Measurements from ENCODE around the gene CDKN2A. TPM values are rescaled to one million over a fixed set of nuclear protein-coding genes. Genes with fewer than 3 reads are reported as not detected.

CDKN2A gene
- polyA plus RNA-seq, 1 experiment = 29.7 TPM

- ChIA-PET POLR2A (no interaction called here), CTCF (interaction anchor here (1.3 to 3.5 kb wide), 3 partner anchors 18 to 218 kb away, joined by 3 to 19 read pairs (median 11); partner anchors contain the start of gene CDKN2B)
- no peak overlapping the region for H3K27ac ChIP-seq (ENCODE audit: low read depth, low read length)
- no peaks in the 10 kb centered on the region for H3K27me3 ChIP-seq (ENCODE audit: control insufficient read depth, insufficient read depth, low read length)
- no peaks in the 10 kb centered on the region for H3K9me3 ChIP-seq (ENCODE audit: control insufficient read depth, insufficient read depth, low read length)
- H3K4me3 ChIP-seq (ENCODE audit: low read depth, low read length) = no peak overlapping the region
- DNase-seq (ENCODE audit: low read depth, low spot score) = no peak
- TF ChIP-seq CTCF (IDR thresholded peaks at IDR 0.05; ENCODE audit: low read depth, low read length) = no peak
Measured at GRCh38 chr9:22026696-22027095, 32.5 kb upstream of the CDKN2A start.

GRCh38 chr9:22022396-22022795 lies 28.2 kb upstream of the CDKN2A start:
- ChIA-PET POLR2A (no interaction called here), CTCF (no interaction called here)
- no peak overlapping the region for H3K4me3 ChIP-seq (ENCODE audit: low read depth, low read length)
- no peak overlapping the region for H3K27ac ChIP-seq (ENCODE audit: low read depth, low read length)
- no peak for DNase-seq (ENCODE audit: low read depth, low spot score)
- H3K27me3 ChIP-seq (ENCODE audit: control insufficient read depth, insufficient read depth, low read length) = no peaks in the 10 kb centered on the region
- H3K9me3 ChIP-seq (ENCODE audit: control insufficient read depth, insufficient read depth, low read length) = no peaks in the 10 kb centered on the region
- no peak for TF ChIP-seq CTCF (IDR thresholded peaks at IDR 0.05; ENCODE audit: low read depth, low read length)

- POLR2A ChIA-PET = no interaction called here
- no peak for TF ChIP-seq CTCF (IDR thresholded peaks at IDR 0.05; ENCODE audit: low read depth, low read length)
- Histone ChIP-seq H3K9me3 (ENCODE audit: control insufficient read depth, insufficient read depth, low read length) (no peaks in the 10 kb centered on the region), H3K4me3 (ENCODE audit: low read depth, low read length) (no peak overlapping the region), H3K27ac (ENCODE audit: low read depth, low read length) (no peak overlapping the region), H3K27me3 (ENCODE audit: control insufficient read depth, insufficient read depth, low read length) (no peaks in the 10 kb centered on the region)
- CTCF ChIA-PET = interaction anchor here (0.6 to 6.4 kb wide), 6 partner anchors 19 to 227 kb away, joined by 3 to 178 read pairs (median 6); no protein-coding TSS in a partner anchor
- no peak for DNase-seq (ENCODE audit: low read depth, low spot score)
Measured at GRCh38 chr9:22010866-22011625, 16.9 kb upstream of the CDKN2A start.

- Histone ChIP-seq H3K9me3 (ENCODE audit: control insufficient read depth, insufficient read depth, low read length) (no peaks in the 10 kb centered on the region), H3K27ac (ENCODE audit: low read depth, low read length) (no peak overlapping the region), H3K4me3 (ENCODE audit: low read depth, low read length) (peak overlapping the region; percentile 46), H3K27me3 (ENCODE audit: control insufficient read depth, insufficient read depth, low read length) (no peaks in the 10 kb centered on the region)
- peak; percentile 16; the same call in 1 of the 2 replicates for TF ChIP-seq CTCF (IDR thresholded peaks at IDR 0.05; ENCODE audit: low read depth, low read length)
- DNase-seq (ENCODE audit: low read depth, low spot score) = no peak
- CTCF ChIA-PET = interaction anchor here (0.6 to 6.4 kb wide), 41 partner anchors 9 to 442 kb away, joined by 3 to 192 read pairs (median 14); partner anchors contain the start of genes CDKN2A and CDKN2B-AS1
- POLR2A ChIA-PET = interaction anchor here (0.8 to 2.6 kb wide), 14 partner anchors 11 to 234 kb away, joined by 3 to 15 read pairs (median 4); partner anchors contain the start of gene MTAP
Measured at GRCh38 chr9:22009506-22009867, 15.3 kb upstream of the CDKN2A start.
